Neural progenitor cell (in vitro differentiated cells): ENCODE results near the gene TUBGCP4.

Source experiments
- CTCF ChIP-seq: fragments of 200-600 bp; sonication (generic); IDR thresholded peaks from 2 replicates; pipeline ENCODE4 v1.5.1; 2017; ENCODE audit warnings: antibody characterized with exemption, mild to moderate bottlenecking
- EZH2 ChIP-seq: fragments of 200-600 bp; sonication (generic); IDR thresholded peaks from 2 replicates; pipeline ENCODE4 v1.6.1; 2017; ENCODE audit warnings: antibody characterized with exemption, mild to moderate bottlenecking, moderate library complexity
- EZH2phosphoT487 ChIP-seq: fragments of 200-600 bp; sonication (generic); IDR thresholded peaks from 2 replicates; pipeline ENCODE4 v1.6.1; 2017; ENCODE audit warnings: antibody characterized with exemption

GRCh38 chr15:43449981-43450380 lies 79.1 kb downstream of the TUBGCP4 start:
- TF ChIP-seq EZH2, result no peak
- no peak for TF ChIP-seq CTCF
- no peak for TF ChIP-seq EZH2phosphoT487
